Activated CD8-positive, alpha-beta memory T cell treated with anti-CD3 and anti-CD28 coated beads, Interleukin-2, amount 50 U/mL, for 24 hours (primary cell): Measurements from ENCODE around the gene MLYCD.

ENCODE experiments used
- DNase-seq: peaks from one replicate; pipeline ENCODE4 v3.0.0-alpha.2; 2020; ENCODE audit errors: extremely low read depth

MLYCD gene

GRCh38 chr16:83925095-83925905 is 26.4 kb downstream of the MLYCD start:
- no peak for DNase-seq

GRCh38 chr16:83925957-83926725 is 27.2 kb downstream of the MLYCD start:
- no peak for DNase-seq

GRCh38 chr16:83926726-83927397 is 27.9 kb downstream of the MLYCD start:
- peak; percentile 23 for DNase-seq

- no peak for DNase-seq
Measured at GRCh38 chr16:83928341-83929055, 29.6 kb downstream of the MLYCD start.

GRCh38 chr16:83929811-83930555 is 31.1 kb downstream of the MLYCD start:
- no peak for DNase-seq

GRCh38 chr16:83930730-83931500 is 32.0 kb downstream of the MLYCD start:
- DNase-seq: no peak

GRCh38 chr16:83931556-83931955 is 32.6 kb downstream of the MLYCD start:
- no peak for DNase-seq

GRCh38 chr16:83932304-83932703 is 33.4 kb downstream of the MLYCD start:
- DNase-seq: no peak

GRCh38 chr16:83932955-83933673 is 34.2 kb downstream of the MLYCD start:
- DNase-seq: no peak

GRCh38 chr16:83933885-83934683 is 35.2 kb downstream of the MLYCD start:
- DNase-seq: no peak

GRCh38 chr16:83934684-83934977 is 35.7 kb downstream of the MLYCD start:
- no peak for DNase-seq

- DNase-seq: no peak
Measured at GRCh38 chr16:83935005-83935857, 36.3 kb downstream of the MLYCD start.

- no peak for DNase-seq
Measured at GRCh38 chr16:83935858-83936255, 36.9 kb downstream of the MLYCD start.

- no peak for DNase-seq
Measured at GRCh38 chr16:83936581-83937165, 37.8 kb downstream of the MLYCD start.

GRCh38 chr16:83937267-83937666 is 38.4 kb downstream of the MLYCD start:
- no peak for DNase-seq

- DNase-seq: no peak
Measured at GRCh38 chr16:83937922-83938885, 39.3 kb downstream of the MLYCD start.
